HCT116 (cell line): ENCODE results near the gene GAPDH. TPM values are rescaled to one million over a fixed set of nuclear protein-coding genes. Genes with fewer than 3 reads are reported as not detected.

Experiments
- ATAC-seq: fragments of 200-7000 bp; cut with Tn5 transposase; 2 replicates; pipeline ENCODE4 v1.9.1; 2020; ENCODE audit warnings: mild to moderate bottlenecking, moderate library complexity
- BruUV-seq: library from RNA; stranded (reverse); fragments of 400-500 nt; replicated peaks from 2 replicates; lab custom pipeline; 2021; lab: Mats Ljungman, UMichigan
- CTCF ChIA-PET: fragments of 300-600 bp; sonication (Branson Sonifier 250); formaldehyde crosslinking; loops from one replicate; lab custom pipeline; 2021; ENCODE audit warnings: antibody characterized with exemption; lab: Charles Lee
- POLR2A ChIA-PET: fragments of 300-600, 350-600 bp; sonication (Branson Sonifier 250); formaldehyde crosslinking; loops from one replicate; lab custom pipeline; 2021; ENCODE audit warnings: antibody characterized with exemption; lab: Charles Lee
- RAD21 ChIA-PET, 2 experiments: fragments of 300-600 bp; sonication (Branson Sonifier 250); formaldehyde crosslinking; loops; one replicate each; lab custom pipeline; 2023; ENCODE audit warnings: low total read pairs in 2 of 2; ENCODE audit not compliant: uncharacterized antibody in 2 of 2, unreplicated experiment in 2 of 2, low non-redundant PET in 1 of 2; lab: Charles Lee
- DNase-seq: peaks from one replicate; pipeline ENCODE4 v3.0.0-alpha.2; 2010; ENCODE audit warnings: low read depth, low spot score
- H2AFZ ChIP-seq: fragments of 200-600 bp; shearing (Covaris generic), sonication (generic); 2 replicates; pipeline ENCODE4 v1.6.1; 2017; ENCODE audit warnings: low read depth, mixed run types, mixed read lengths, antibody characterized with exemption, low read length; ENCODE audit not compliant: poor library complexity, severe bottlenecking
- H3K27ac ChIP-seq: 2 replicates; pipeline ENCODE4 v1.5.1; 2012; ENCODE audit warnings: low read depth, low read length
- H3K27me3 ChIP-seq: fragments of 200-600 bp; sonication (generic); 2 replicates; pipeline ENCODE4 v1.6.1; 2016; ENCODE audit warnings: mixed run types, low read length, mixed read lengths; ENCODE audit not compliant: insufficient read depth
- H3K36me3 ChIP-seq, 2 experiments: fragments of 200-500 bp in 1 of 2; fragments of 200-600 bp in 1 of 2; sonication (Bioruptor generic) in 1 of 2; sonication (generic) in 1 of 2; 2 replicates each; pipeline versions ENCODE4 v1.5.1 to v1.6.1; 2014 to 2016; ENCODE audit warnings: low read length in 2 of 2, inconsistent platforms in 1 of 2, mixed read lengths in 1 of 2, mixed run types in 1 of 2; ENCODE audit not compliant: insufficient read depth in 2 of 2, control insufficient read depth in 1 of 2
- H3K4me1 ChIP-seq, 2 experiments: fragments of 200-600 bp in 1 of 2; sonication (generic) in 1 of 2; 2 replicates each; pipeline versions ENCODE4 v1.5.1 to v1.6.1; 2012 to 2017; ENCODE audit warnings: low read length in 2 of 2, inconsistent platforms in 1 of 2, mild to moderate bottlenecking in 1 of 2, mixed read lengths in 1 of 2, mixed run types in 1 of 2, moderate library complexity in 1 of 2; ENCODE audit not compliant: insufficient read depth in 2 of 2, control insufficient read depth in 1 of 2
- H3K4me2 ChIP-seq: fragments of 200-600 bp; sonication (generic); 2 replicates; pipeline ENCODE4 v1.6.1; 2017; ENCODE audit warnings: mixed run types, low read length, mixed read lengths
- H3K4me3 ChIP-seq, 2 experiments: fragments of 200-600 bp in 1 of 2; sonication (generic) in 1 of 2; replicated peaks in 1 of 2; 2 replicates each; pipeline ENCODE4 v1.5.1; 2011 to 2016; ENCODE audit warnings: low read length in 2 of 2, control low read depth in 1 of 2, low read depth in 1 of 2, mild to moderate bottlenecking in 1 of 2, mixed read lengths in 1 of 2, mixed run types in 1 of 2
- H3K79me2 ChIP-seq: fragments of 200-600 bp; sonication (generic); 2 replicates; pipeline ENCODE4 v1.6.1; 2017; ENCODE audit warnings: mild to moderate bottlenecking, mixed run types, low read length, moderate library complexity, mixed read lengths; ENCODE audit not compliant: insufficient read depth
- H3K9ac ChIP-seq: fragments of 200-600 bp; sonication (generic); 2 replicates; pipeline ENCODE4 v1.6.1; 2016; ENCODE audit warnings: low read length, mixed read lengths
- H3K9me2 ChIP-seq: fragments of 200-600 bp; sonication (generic), shearing (Covaris generic); 2 replicates; pipeline ENCODE4 v1.6.1; 2017; ENCODE audit warnings: mixed run types, mild to moderate bottlenecking, moderate library complexity; ENCODE audit not compliant: insufficient read depth
- H3K9me3 ChIP-seq, 2 experiments: fragments of 200-500 bp in 1 of 2; fragments of 200-600 bp in 1 of 2; sonication (Bioruptor generic) in 1 of 2; sonication (generic) in 1 of 2; 2 replicates each; pipeline ENCODE4 v1.6.1; 2014 to 2017; ENCODE audit warnings: low read length in 2 of 2, mixed read lengths in 2 of 2, inconsistent platforms in 1 of 2, low read depth in 1 of 2, mild to moderate bottlenecking in 1 of 2, mixed run types in 1 of 2, moderate library complexity in 1 of 2; ENCODE audit not compliant: control insufficient read depth in 1 of 2, insufficient read depth in 1 of 2
- H4K20me1 ChIP-seq: fragments of 200-600 bp; sonication (generic), shearing (Covaris generic); 2 replicates; pipeline ENCODE4 v1.6.1; 2017; ENCODE audit warnings: mixed run types, mild to moderate bottlenecking, moderate library complexity; ENCODE audit not compliant: insufficient read depth
- EGR1 ChIP-seq: IDR thresholded peaks from 2 replicates; pipeline ENCODE4 v1.6.1; 2012; ENCODE audit warnings: low read depth
- EZH2 ChIP-seq: fragments of 200-600 bp; sonication (generic); IDR thresholded peaks from 2 replicates; pipeline ENCODE4 v1.6.1; 2017; ENCODE audit warnings: antibody characterized with exemption, mixed run types
- MAX ChIP-seq: IDR thresholded peaks from 2 replicates; pipeline ENCODE4 v1.6.1; 2012
- TCF7L2 ChIP-seq: IDR thresholded peaks from 2 replicates; pipeline ENCODE4 v1.7.0; 2011; ENCODE audit warnings: borderline replicate concordance, inconsistent platforms; ENCODE audit not compliant: insufficient read depth, insufficient read length; ENCODE audit errors: extremely low read depth
- YY1 ChIP-seq: IDR thresholded peaks from 2 replicates; pipeline ENCODE4 v1.6.1; 2011; ENCODE audit warnings: low read length, low read depth, moderate library complexity, mild to moderate bottlenecking; ENCODE audit not compliant: insufficient replicate concordance; ENCODE audit errors: extremely low read depth
- ZFX ChIP-seq: fragments of 450-650 bp; IDR thresholded peaks from 2 replicates; pipeline ENCODE4 v1.6.1; 2017
- intact Hi-C: fragments of 100-400 bp; cut with micrococcal nuclease; formaldehyde crosslinking; loops from 2 replicates; pipeline ENCODE4 v1.10.0; 2022
- total RNA-seq: library from RNA; stranded (reverse); gene quantifications from one replicate; pipeline ENCODE4 v1.2.1, GENCODE V29; 2021; ENCODE audit not compliant: unreplicated experiment
- TF ChIP-seq, protein P1 (sequence below), 3 experiments: fragments of 200-600 bp in 1 of 3; sonication (generic) in 1 of 3; IDR thresholded peaks in 2 of 3; conservative IDR thresholded peaks in 1 of 3; 2 replicates each; pipeline ENCODE4 v1.5.1; 2012 to 2017; ENCODE audit warnings: low read depth in 2 of 3, low read length in 2 of 3, antibody characterized with exemption in 1 of 3, borderline replicate concordance in 1 of 3, control low read depth in 1 of 3, mild to moderate bottlenecking in 1 of 3, mixed read lengths in 1 of 3, mixed run types in 1 of 3, moderate library complexity in 1 of 3; ENCODE audit not compliant: insufficient read depth in 1 of 3

GAPDH gene
- total RNA-seq, 1 experiment from 2014 or later, result 5,901 TPM

- intact Hi-C loops, result no loop called here
- H3K4me1 ChIP-seq, result no peaks in the 10 kb centered on the region
- TF ChIP-seq MAX, result no peak
- TF ChIP-seq YY1, result no peak
- TF ChIP-seq, protein P1, sequence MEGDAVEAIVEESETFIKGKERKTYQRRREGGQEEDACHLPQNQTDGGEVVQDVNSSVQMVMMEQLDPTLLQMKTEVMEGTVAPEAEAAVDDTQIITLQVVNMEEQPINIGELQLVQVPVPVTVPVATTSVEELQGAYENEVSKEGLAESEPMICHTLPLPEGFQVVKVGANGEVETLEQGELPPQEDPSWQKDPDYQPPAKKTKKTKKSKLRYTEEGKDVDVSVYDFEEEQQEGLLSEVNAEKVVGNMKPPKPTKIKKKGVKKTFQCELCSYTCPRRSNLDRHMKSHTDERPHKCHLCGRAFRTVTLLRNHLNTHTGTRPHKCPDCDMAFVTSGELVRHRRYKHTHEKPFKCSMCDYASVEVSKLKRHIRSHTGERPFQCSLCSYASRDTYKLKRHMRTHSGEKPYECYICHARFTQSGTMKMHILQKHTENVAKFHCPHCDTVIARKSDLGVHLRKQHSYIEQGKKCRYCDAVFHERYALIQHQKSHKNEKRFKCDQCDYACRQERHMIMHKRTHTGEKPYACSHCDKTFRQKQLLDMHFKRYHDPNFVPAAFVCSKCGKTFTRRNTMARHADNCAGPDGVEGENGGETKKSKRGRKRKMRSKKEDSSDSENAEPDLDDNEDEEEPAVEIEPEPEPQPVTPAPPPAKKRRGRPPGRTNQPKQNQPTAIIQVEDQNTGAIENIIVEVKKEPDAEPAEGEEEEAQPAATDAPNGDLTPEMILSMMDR (IDR thresholded peaks at IDR 0.05 in 2 of 3, conservative IDR thresholded peaks at IDR 0.05 in 1 of 3; ENCODE audit: borderline replicate concordance in 1 of 3, insufficient read depth in 1 of 3, low read depth in 2 of 3, low read length in 2 of 3), result peak in 2 of 3 experiments; percentile 33 to 41; a peak in 3 of 6 replicates
- no peak for TF ChIP-seq TCF7L2
- TF ChIP-seq EGR1, result no peak
- TF ChIP-seq, all 23 proteins: peak for 1
- no peak overlapping the region for H3K27ac ChIP-seq
- H3K9ac ChIP-seq, result no peak overlapping the region
- H3K4me3 ChIP-seq, result no peak overlapping the region
- H3K27me3 ChIP-seq, result no peaks in the 10 kb centered on the region
- no peak overlapping the region for H3K4me2 ChIP-seq
- peak; percentile 58 for ATAC-seq
- DNase-seq, result no peak
- no peaks in the 10 kb centered on the region for H3K9me3 ChIP-seq
- peaks cover 64 to 73% of the 10 kb centered on the region in 2 experiments for H3K36me3 ChIP-seq
- peaks cover 41% of the 10 kb centered on the region for H3K79me2 ChIP-seq
- POLR2A ChIA-PET, result no interaction called here
- H4K20me1 ChIP-seq, result no peaks in the 10 kb centered on the region
- BruUV-seq, result no TSS peak
- no peaks in the 10 kb centered on the region for H3K9me2 ChIP-seq
- RAD21 ChIA-PET, result no interaction called here
- CTCF ChIA-PET, result interaction anchor here (0.6 kb wide), 1 partner anchor 190 kb away, joined by 4 read pairs; no protein-coding TSS in a partner anchor
- no peak overlapping the region for H2AFZ ChIP-seq
Measured at GRCh38 chr12:6582196-6582595, 47.9 kb downstream of the GAPDH start.

GRCh38 chr12:6582959-6583358, 48.6 kb downstream of the GAPDH start:
- no TSS peak for BruUV-seq
- POLR2A ChIA-PET, result no interaction called here

More at GRCh38 chr12:6582959-6583358, 48.6 kb downstream of the GAPDH start:
- no peaks in the 10 kb centered on the region for H3K27me3 ChIP-seq
- no peak overlapping the region for H3K4me2 ChIP-seq
- ChIA-PET CTCF (interaction anchor here (0.6 kb wide), 1 partner anchor 189 kb away, joined by 4 read pairs; no protein-coding TSS in a partner anchor), RAD21 (no interaction called here)
- H3K4me1 ChIP-seq, result no peaks in the 10 kb centered on the region
- no peak overlapping the region for H2AFZ ChIP-seq
- no peak for ATAC-seq
- TF ChIP-seq EZH2, result no peak
- TF ChIP-seq ZFX, result no peak
- no peak overlapping the region for H3K9ac ChIP-seq
- H3K36me3 ChIP-seq, result peaks cover 64 to 73% of the 10 kb centered on the region in 2 experiments
- no peaks in the 10 kb centered on the region for H4K20me1 ChIP-seq
- intact Hi-C loops, result no loop called here
- no peak for DNase-seq
- H3K9me2 ChIP-seq, result no peaks in the 10 kb centered on the region
- H3K79me2 ChIP-seq, result peaks cover 44% of the 10 kb centered on the region
- H3K27ac ChIP-seq, result no peak overlapping the region
- H3K9me3 ChIP-seq, result no peaks in the 10 kb centered on the region
- H3K4me3 ChIP-seq, result no peak overlapping the region
